ENCODE results near the gene MPPED1.

The MPPED1 gene

DNA sequence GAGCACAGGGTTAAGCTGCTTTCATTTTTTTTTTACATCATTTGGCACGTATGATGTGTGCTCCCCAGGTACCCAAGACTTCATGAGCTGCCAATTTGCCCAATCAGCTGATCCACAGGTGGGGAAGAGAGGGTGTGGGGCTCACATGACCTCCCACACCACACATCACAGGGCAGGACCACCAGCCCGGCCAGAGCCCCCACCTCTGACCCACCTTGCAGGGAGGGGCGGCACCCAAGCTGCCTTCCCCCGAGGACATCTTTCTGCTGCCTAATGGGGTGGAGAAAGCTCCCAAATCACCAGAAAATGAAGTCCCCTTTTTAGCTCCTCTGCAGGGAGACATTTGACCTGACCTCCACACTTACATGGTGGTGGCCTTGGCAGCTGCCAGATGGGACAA, 119.8 kb downstream of the MPPED1 start:
- Histone ChIP-seq H3K4me3 (ENCODE audit: insufficient read depth in 1 of 2, low read depth in 1 of 2, low read length in 2 of 2) (no peak overlapping the region), H2BK15ac (ENCODE audit: low read depth, poor library complexity, severe bottlenecking) (no peak overlapping the region), H4K91ac (ENCODE audit: low read length) (no peak overlapping the region), H3K4me2 (ENCODE audit: low read length, poor library complexity, severe bottlenecking) (no peak overlapping the region), H2BK120ac (ENCODE audit: low read depth, low read length) (no peak overlapping the region), H3K23ac (ENCODE audit: low read length in 2 of 2) (no peak overlapping the region), H3K4ac (ENCODE audit: low read depth in 1 of 2, low read length in 2 of 2) (no peak overlapping the region), H3K14ac (ENCODE audit: low read length in 2 of 2) (no peak overlapping the region), H3K27ac (ENCODE audit: low read length, poor library complexity, severe bottlenecking) (no peak overlapping the region), H3K18ac (ENCODE audit: low read depth in 1 of 2, low read length in 2 of 2) (no peak overlapping the region), H3K4me1 (ENCODE audit: control insufficient read depth, insufficient read depth, low read depth, low read length) (no peaks in the 10 kb centered on the region), H2BK12ac (ENCODE audit: low read length in 2 of 2) (no peak overlapping the region), H3K9ac (ENCODE audit: low read length) (no peak overlapping the region), H3K36me3 (ENCODE audit: control insufficient read depth in 1 of 2, insufficient read depth in 2 of 2, low read depth in 1 of 2, low read length in 2 of 2) (no peaks in the 10 kb centered on the region), H2AK5ac (ENCODE audit: low read length, severe bottlenecking) (no peak overlapping the region), H3K9me3 (ENCODE audit: control insufficient read depth, low read length) (peaks cover 6% of the 10 kb centered on the region), H3K79me1 (replicated peaks; ENCODE audit: low read length, poor library complexity, severe bottlenecking) (no peaks in the 10 kb centered on the region), H2AFZ (ENCODE audit: low read depth, low read length) (no peak overlapping the region), H3K27me3 (ENCODE audit: control insufficient read depth in 1 of 2, insufficient read depth in 1 of 2, low read length in 2 of 2) (peaks cover 0 to 4% of the 10 kb centered on the region in 2 experiments), H2BK5ac (ENCODE audit: low read depth, low read length, poor library complexity, severe bottlenecking) (no peak overlapping the region), H4K8ac (ENCODE audit: low read length) (no peak overlapping the region)
- no peak for DNase-seq
- 65% methylated on average over 4 of the region's 4 CpGs for WGBS

DNA sequence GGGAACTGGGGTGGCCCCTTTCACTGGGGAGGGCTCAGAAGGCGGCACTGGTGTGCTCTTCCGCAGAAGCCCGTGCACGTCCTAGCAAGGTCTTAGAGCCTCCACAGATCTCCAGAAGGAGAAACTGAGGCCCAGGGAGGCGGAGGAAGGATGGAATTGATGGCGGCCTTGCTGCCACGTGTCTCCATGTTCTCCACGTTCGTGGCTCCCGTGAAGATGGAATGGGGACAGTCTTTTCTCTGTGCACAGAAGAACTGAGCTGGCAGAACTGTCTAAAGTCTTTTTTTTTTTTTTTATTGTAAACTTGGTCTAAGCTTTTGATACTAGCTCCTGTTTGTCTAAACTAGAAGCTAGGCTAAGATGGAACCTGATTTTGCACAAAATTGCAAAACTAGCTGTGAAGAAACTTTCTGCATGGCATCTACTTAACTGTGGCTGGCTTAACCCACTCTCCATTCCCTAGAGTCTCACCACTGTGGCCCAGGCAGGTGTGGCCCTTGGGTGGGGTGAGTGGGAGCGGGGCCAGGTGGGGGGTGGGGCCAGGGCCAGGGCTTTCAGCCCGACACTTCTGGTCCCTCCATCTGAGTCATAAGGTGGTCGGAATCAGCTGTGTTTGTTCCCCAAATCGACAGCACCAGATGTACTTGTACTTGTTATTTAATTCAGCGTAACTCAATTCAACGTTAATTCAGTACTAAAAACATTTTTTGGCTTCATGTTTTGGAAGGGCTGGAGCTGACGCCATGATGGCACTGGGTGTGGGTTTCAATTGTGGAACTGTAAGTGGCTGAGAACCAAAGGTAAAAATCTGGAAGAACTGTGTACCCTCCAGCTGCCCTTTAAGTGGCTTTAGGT, 120.7 kb downstream of the MPPED1 start:
- Histone ChIP-seq H2AK5ac (ENCODE audit: low read length, severe bottlenecking) (no peak overlapping the region), H3K36me3 (ENCODE audit: control insufficient read depth in 1 of 2, insufficient read depth in 2 of 2, low read depth in 1 of 2, low read length in 2 of 2) (no peaks in the 10 kb centered on the region), H3K27ac (ENCODE audit: low read length, poor library complexity, severe bottlenecking) (no peak overlapping the region), H3K4me1 (ENCODE audit: control insufficient read depth, insufficient read depth, low read depth, low read length) (no peaks in the 10 kb centered on the region), H3K4me2 (ENCODE audit: low read length, poor library complexity, severe bottlenecking) (no peak overlapping the region), H2BK5ac (ENCODE audit: low read depth, low read length, poor library complexity, severe bottlenecking) (no peak overlapping the region), H2AFZ (ENCODE audit: low read depth, low read length) (no peak overlapping the region), H3K18ac (ENCODE audit: low read depth in 1 of 2, low read length in 2 of 2) (no peak overlapping the region), H3K23ac (ENCODE audit: low read length in 2 of 2) (no peak overlapping the region), H2BK120ac (ENCODE audit: low read depth, low read length) (no peak overlapping the region), H3K4me3 (ENCODE audit: insufficient read depth in 1 of 2, low read depth in 1 of 2, low read length in 2 of 2) (no peak overlapping the region), H4K91ac (ENCODE audit: low read length) (no peak overlapping the region), H3K14ac (ENCODE audit: low read length in 2 of 2) (no peak overlapping the region), H2BK12ac (ENCODE audit: low read length in 2 of 2) (no peak overlapping the region), H3K27me3 (ENCODE audit: control insufficient read depth in 1 of 2, insufficient read depth in 1 of 2, low read length in 2 of 2) (no peaks in the 10 kb centered on the region), H4K8ac (ENCODE audit: low read length) (no peak overlapping the region), H3K79me1 (replicated peaks; ENCODE audit: low read length, poor library complexity, severe bottlenecking) (no peaks in the 10 kb centered on the region), H3K9me3 (ENCODE audit: control insufficient read depth, low read length) (peaks cover 6% of the 10 kb centered on the region), H3K9ac (ENCODE audit: low read length) (no peak overlapping the region), H3K4ac (ENCODE audit: low read depth in 1 of 2, low read length in 2 of 2) (no peak overlapping the region), H2BK15ac (ENCODE audit: low read depth, poor library complexity, severe bottlenecking) (no peak overlapping the region)
- 77% methylated on average over 17 of the region's 17 CpGs for WGBS
- DNase-seq, result no peak

DNA sequence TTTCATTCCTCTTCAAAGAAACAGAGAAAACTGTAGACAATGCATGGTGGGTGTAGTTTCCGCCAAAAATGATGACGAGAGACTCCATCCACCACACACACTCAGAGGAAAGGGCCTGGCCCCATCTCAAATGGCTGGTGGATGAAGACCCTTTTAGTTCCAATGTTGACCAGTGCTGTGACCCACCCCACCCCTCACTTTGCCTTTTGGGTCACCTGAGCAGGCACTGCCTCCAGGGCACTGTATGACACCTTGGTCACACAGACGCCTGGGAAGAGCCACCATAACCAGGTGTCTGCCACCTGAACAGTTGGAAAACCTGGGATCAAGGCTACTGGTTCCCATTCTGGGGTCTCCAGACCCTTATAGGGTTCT, 121.3 kb downstream of the MPPED1 start:
- no peak overlapping the region for H4K8ac ChIP-seq (ENCODE audit: low read length)
- no peak overlapping the region for H2AFZ ChIP-seq (ENCODE audit: low read depth, low read length)
- H4K91ac ChIP-seq (ENCODE audit: low read length), result no peak overlapping the region
- H2AK5ac ChIP-seq (ENCODE audit: low read length, severe bottlenecking), result no peak overlapping the region
- no peaks in the 10 kb centered on the region for H3K4me1 ChIP-seq (ENCODE audit: control insufficient read depth, insufficient read depth, low read depth, low read length)
- H3K14ac ChIP-seq (ENCODE audit: low read length in 2 of 2), result no peak overlapping the region
- H3K27me3 ChIP-seq (ENCODE audit: control insufficient read depth in 1 of 2, insufficient read depth in 1 of 2, low read length in 2 of 2), result no peaks in the 10 kb centered on the region
- no peak overlapping the region for H3K18ac ChIP-seq (ENCODE audit: low read depth in 1 of 2, low read length in 2 of 2)
- no peak overlapping the region for H3K4me3 ChIP-seq (ENCODE audit: insufficient read depth in 1 of 2, low read depth in 1 of 2, low read length in 2 of 2)
- H3K9me3 ChIP-seq (ENCODE audit: control insufficient read depth, low read length), result peaks cover 6% of the 10 kb centered on the region
- no peak overlapping the region for H2BK120ac ChIP-seq (ENCODE audit: low read depth, low read length)
- no peak overlapping the region for H3K4ac ChIP-seq (ENCODE audit: low read depth in 1 of 2, low read length in 2 of 2)
- no peak overlapping the region for H3K23ac ChIP-seq (ENCODE audit: low read length in 2 of 2)
- H2BK12ac ChIP-seq (ENCODE audit: low read length in 2 of 2), result no peak overlapping the region
- no peak overlapping the region for H3K4me2 ChIP-seq (ENCODE audit: low read length, poor library complexity, severe bottlenecking)
- H3K36me3 ChIP-seq (ENCODE audit: control insufficient read depth in 1 of 2, insufficient read depth in 2 of 2, low read depth in 1 of 2, low read length in 2 of 2), result no peaks in the 10 kb centered on the region
- H3K9ac ChIP-seq (ENCODE audit: low read length), result no peak overlapping the region
- no peak overlapping the region for H2BK15ac ChIP-seq (ENCODE audit: low read depth, poor library complexity, severe bottlenecking)
- WGBS, result 83% methylated on average over 3 of the region's 3 CpGs
- no peak for DNase-seq
- H3K79me1 ChIP-seq (replicated peaks; ENCODE audit: low read length, poor library complexity, severe bottlenecking), result no peaks in the 10 kb centered on the region
- no peak overlapping the region for H2BK5ac ChIP-seq (ENCODE audit: low read depth, low read length, poor library complexity, severe bottlenecking)
- no peak overlapping the region for H3K27ac ChIP-seq (ENCODE audit: low read length, poor library complexity, severe bottlenecking)

DNA sequence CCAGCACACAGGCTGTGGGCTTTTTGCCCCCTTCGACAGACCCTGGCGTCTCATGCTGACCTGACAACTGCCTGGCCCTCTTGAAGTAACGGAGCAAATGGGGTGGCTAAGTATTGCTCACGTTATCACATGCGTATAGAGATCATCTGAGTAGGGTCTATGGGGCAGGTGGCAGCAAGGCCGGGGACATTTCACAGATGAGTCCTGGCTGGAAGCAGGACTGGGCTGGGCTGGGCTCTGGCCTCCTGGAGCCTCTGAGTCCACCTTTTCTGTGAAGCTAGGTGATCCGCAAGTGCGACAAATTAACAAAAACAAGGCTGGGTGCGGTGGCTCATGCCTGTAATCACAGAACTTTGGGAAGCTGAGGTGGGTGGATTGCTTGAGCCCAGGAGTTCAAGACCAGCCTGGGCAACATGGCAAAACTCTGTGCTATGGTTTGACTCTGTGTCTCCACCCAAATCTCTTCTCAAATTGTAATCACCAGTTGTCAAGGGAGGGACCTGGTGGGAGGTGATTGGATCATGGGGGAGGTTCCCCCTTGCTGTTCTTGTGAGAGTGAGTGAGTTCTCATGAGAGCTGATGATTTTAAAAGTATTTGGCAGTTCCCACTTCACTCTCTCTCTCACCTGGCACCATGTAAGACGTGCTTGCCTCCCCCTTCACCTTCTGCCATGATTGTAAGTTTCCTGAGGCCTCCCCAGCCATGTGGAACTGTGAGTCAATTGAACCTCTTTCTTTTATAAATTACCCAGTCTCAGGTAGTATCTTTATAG, 122.0 kb downstream of the MPPED1 start:
- no peak overlapping the region for H2AK5ac ChIP-seq (ENCODE audit: low read length, severe bottlenecking)
- no peaks in the 10 kb centered on the region for H3K36me3 ChIP-seq (ENCODE audit: control insufficient read depth in 1 of 2, insufficient read depth in 2 of 2, low read depth in 1 of 2, low read length in 2 of 2)
- no peak overlapping the region for H3K4me3 ChIP-seq (ENCODE audit: insufficient read depth in 1 of 2, low read depth in 1 of 2, low read length in 2 of 2)
- no peak overlapping the region for H2AFZ ChIP-seq (ENCODE audit: low read depth, low read length)
- H3K23ac ChIP-seq (ENCODE audit: low read length in 2 of 2), result no peak overlapping the region
- H2BK120ac ChIP-seq (ENCODE audit: low read depth, low read length), result no peak overlapping the region
- no peak overlapping the region for H2BK15ac ChIP-seq (ENCODE audit: low read depth, poor library complexity, severe bottlenecking)
- H3K9me3 ChIP-seq (ENCODE audit: control insufficient read depth, low read length), result peaks cover 6% of the 10 kb centered on the region
- H4K91ac ChIP-seq (ENCODE audit: low read length), result no peak overlapping the region
- no peaks in the 10 kb centered on the region for H3K79me1 ChIP-seq (replicated peaks; ENCODE audit: low read length, poor library complexity, severe bottlenecking)
- H3K14ac ChIP-seq (ENCODE audit: low read length in 2 of 2), result no peak overlapping the region
- no peak overlapping the region for H3K18ac ChIP-seq (ENCODE audit: low read depth in 1 of 2, low read length in 2 of 2)
- no peak overlapping the region for H3K4ac ChIP-seq (ENCODE audit: low read depth in 1 of 2, low read length in 2 of 2)
- no peaks in the 10 kb centered on the region for H3K27me3 ChIP-seq (ENCODE audit: control insufficient read depth in 1 of 2, insufficient read depth in 1 of 2, low read length in 2 of 2)
- no peak overlapping the region for H2BK12ac ChIP-seq (ENCODE audit: low read length in 2 of 2)
- H3K4me2 ChIP-seq (ENCODE audit: low read length, poor library complexity, severe bottlenecking), result no peak overlapping the region
- no peak for DNase-seq
- no peak overlapping the region for H3K27ac ChIP-seq (ENCODE audit: low read length, poor library complexity, severe bottlenecking)
- H2BK5ac ChIP-seq (ENCODE audit: low read depth, low read length, poor library complexity, severe bottlenecking), result no peak overlapping the region
- WGBS, result 76% methylated on average over 10 of the region's 10 CpGs
- no peak overlapping the region for H4K8ac ChIP-seq (ENCODE audit: low read length)
- H3K4me1 ChIP-seq (ENCODE audit: control insufficient read depth, insufficient read depth, low read depth, low read length), result no peaks in the 10 kb centered on the region
- no peak overlapping the region for H3K9ac ChIP-seq (ENCODE audit: low read length)
